Muscle layer of duodenum (tissue), 2 donors: ENCODE results near the gene MARCHF6.
"Not testable (repeated sequence)": the region's sequence is repeated elsewhere in the genome, so short reads cannot be mapped to it uniquely, and the experiment has no call there.

Source experiments
- H3K27ac ChIP-seq: one replicate; pipeline ENCODE4 v1.7.0; 2013; ENCODE audit warnings: mild to moderate bottlenecking, low read length
- H3K27me3 ChIP-seq: one replicate; pipeline ENCODE4 v1.7.0; 2013; ENCODE audit warnings: low read depth, mild to moderate bottlenecking, control low read depth, low read length
- H3K36me3 ChIP-seq, 2 donors: one replicate each; pipeline ENCODE4 v1.7.0; 2013; ENCODE audit warnings: low read length in 2 of 2, control low read depth in 1 of 2, mild to moderate bottlenecking in 1 of 2; ENCODE audit not compliant: insufficient read depth in 2 of 2, control insufficient read depth in 1 of 2
- H3K4me1 ChIP-seq, 2 donors: one replicate each; pipeline ENCODE4 v1.7.0; 2013; ENCODE audit warnings: low read length in 2 of 2, mild to moderate bottlenecking in 2 of 2, control low read depth in 1 of 2, moderate library complexity in 1 of 2; ENCODE audit not compliant: insufficient read depth in 2 of 2, control insufficient read depth in 1 of 2
- H3K4me3 ChIP-seq, 2 donors: one replicate each; pipeline ENCODE4 v1.7.0; 2013; ENCODE audit warnings: low read length in 2 of 2, low read depth in 1 of 2, mild to moderate bottlenecking in 1 of 2
- H3K9me3 ChIP-seq, 2 donors: one replicate each; pipeline ENCODE4 v1.7.0; 2013; ENCODE audit warnings: low read length in 2 of 2, control low read depth in 1 of 2, mild to moderate bottlenecking in 1 of 2; ENCODE audit not compliant: control insufficient read depth in 1 of 2
- donor health status: healthy.

The MARCHF6 gene

DNA sequence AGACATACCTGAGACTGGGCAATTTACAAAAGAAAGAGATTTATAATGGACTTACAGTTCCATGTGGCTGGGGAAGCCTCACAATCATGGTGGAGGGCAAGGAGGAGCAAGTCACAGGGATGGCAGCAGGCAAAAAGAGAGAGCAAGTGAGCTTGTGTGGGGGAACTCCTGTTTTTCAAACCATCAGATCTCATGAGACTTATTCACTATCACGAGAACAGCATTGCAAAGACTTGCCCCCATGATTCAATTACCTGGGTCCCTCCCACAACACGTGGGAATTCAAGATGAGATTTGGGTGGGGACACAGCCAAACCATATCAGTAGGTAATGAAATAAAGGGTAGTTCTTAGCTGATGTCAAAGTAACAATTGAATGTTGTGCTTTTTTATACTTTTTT lies 17.9 kb downstream of the MARCHF6 start:
- not testable (repeated sequence) for H3K36me3 ChIP-seq, H3K27me3 ChIP-seq
- H3K4me1 ChIP-seq = peaks cover 6 to 58% of the 10 kb centered on the region in 2 donors

GRCh38 chr5:10372726-10373709 lies 19.5 kb downstream of the MARCHF6 start:
- no peaks in the 10 kb centered on the region for H3K27me3 ChIP-seq
- H3K27ac ChIP-seq = no peak overlapping the region
- peaks cover 6 to 56% of the 10 kb centered on the region in 2 donors for H3K4me1 ChIP-seq
- H3K4me3 ChIP-seq = no peak overlapping the region
- no peaks in the 10 kb centered on the region for H3K9me3 ChIP-seq
- H3K36me3 ChIP-seq = peaks cover 0 to 6% of the 10 kb centered on the region in 2 donors

More for the DNA sequence above, 17.9 kb downstream of the MARCHF6 start:
- not testable (repeated sequence) for H3K27ac ChIP-seq, H3K4me3 ChIP-seq, H3K9me3 ChIP-seq

- peaks cover 0 to 6% of the 10 kb centered on the region in 2 donors for H3K36me3 ChIP-seq
- H3K4me3 ChIP-seq = no peak overlapping the region
- H3K27me3 ChIP-seq = no peaks in the 10 kb centered on the region
- no peak overlapping the region for H3K27ac ChIP-seq
- no peaks in the 10 kb centered on the region for H3K9me3 ChIP-seq
- H3K4me1 ChIP-seq = peaks cover 6 to 57% of the 10 kb centered on the region in 2 donors
Measured at GRCh38 chr5:10374046-10375022, 20.8 kb downstream of the MARCHF6 start.

DNA sequence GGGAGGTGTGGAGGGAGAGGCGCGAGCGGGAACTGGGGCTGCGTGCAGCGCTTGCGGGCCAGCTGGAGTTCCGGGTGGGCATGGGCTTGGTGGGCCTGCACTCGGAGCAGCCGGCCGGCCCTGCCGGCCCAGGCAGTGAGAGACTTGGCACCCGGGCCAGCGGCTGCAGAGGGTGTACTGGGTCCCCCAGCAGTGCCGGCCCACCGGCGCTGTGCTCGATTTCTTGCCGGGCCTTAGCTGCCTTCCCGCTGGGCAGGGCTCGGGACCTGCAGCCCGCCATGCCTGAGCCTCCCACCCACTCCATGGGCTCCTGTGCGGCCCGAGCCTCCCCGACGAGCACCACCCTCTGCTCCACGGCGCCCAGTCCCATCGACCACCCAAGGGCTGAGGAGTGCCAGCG lies 21.7 kb downstream of the MARCHF6 start:
- H3K27me3 ChIP-seq, H3K9me3 ChIP-seq, H3K4me3 ChIP-seq, H3K27ac ChIP-seq, H3K36me3 ChIP-seq: not testable (repeated sequence)
- peaks cover 6 to 57% of the 10 kb centered on the region in 2 donors for H3K4me1 ChIP-seq

DNA sequence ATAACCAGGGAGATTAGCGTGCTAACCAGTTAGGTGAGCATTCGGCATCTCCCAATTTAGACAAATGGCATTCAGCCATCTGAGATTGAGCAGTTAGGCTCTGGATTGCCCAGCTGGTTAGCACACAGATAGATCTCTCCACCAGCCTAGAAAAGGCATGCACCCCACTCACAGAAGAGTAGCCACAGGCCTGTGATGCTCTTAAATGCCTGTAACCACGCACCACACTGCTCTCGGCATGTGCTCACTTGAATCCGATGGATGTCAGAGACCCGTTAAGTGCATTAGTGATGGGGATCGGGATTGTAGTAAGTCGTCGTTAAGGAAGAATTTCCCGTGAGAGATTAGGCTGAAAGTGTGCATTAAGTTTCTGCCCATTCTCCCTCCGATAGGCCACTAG lies 23.0 kb downstream of the MARCHF6 start:
- H3K9me3 ChIP-seq = no peaks in the 10 kb centered on the region
- H3K36me3 ChIP-seq = peaks cover 0 to 6% of the 10 kb centered on the region in 2 donors
- peaks cover 6 to 49% of the 10 kb centered on the region in 2 donors for H3K4me1 ChIP-seq
- no peak overlapping the region for H3K4me3 ChIP-seq
- no peak overlapping the region for H3K27ac ChIP-seq
- H3K27me3 ChIP-seq = no peaks in the 10 kb centered on the region

GRCh38 chr5:10377081-10377480 lies 23.6 kb downstream of the MARCHF6 start:
- peaks cover 5 to 6% of the 10 kb centered on the region in 2 donors for H3K36me3 ChIP-seq
- no peak overlapping the region for H3K4me3 ChIP-seq
- H3K4me1 ChIP-seq = peaks cover 6 to 44% of the 10 kb centered on the region in 2 donors
- no peaks in the 10 kb centered on the region for H3K27me3 ChIP-seq
- H3K27ac ChIP-seq = no peak overlapping the region
- no peaks in the 10 kb centered on the region for H3K9me3 ChIP-seq

GRCh38 chr5:10381803-10382202 lies 28.3 kb downstream of the MARCHF6 start:
- Histone ChIP-seq H3K4me1 (peaks cover 0 to 19% of the 10 kb centered on the region in 2 donors), H3K36me3 (peaks cover 7 to 16% of the 10 kb centered on the region in 2 donors), H3K27ac (no peak overlapping the region), H3K4me3 (no peak overlapping the region), H3K9me3 (no peaks in the 10 kb centered on the region), H3K27me3 (no peaks in the 10 kb centered on the region)

DNA sequence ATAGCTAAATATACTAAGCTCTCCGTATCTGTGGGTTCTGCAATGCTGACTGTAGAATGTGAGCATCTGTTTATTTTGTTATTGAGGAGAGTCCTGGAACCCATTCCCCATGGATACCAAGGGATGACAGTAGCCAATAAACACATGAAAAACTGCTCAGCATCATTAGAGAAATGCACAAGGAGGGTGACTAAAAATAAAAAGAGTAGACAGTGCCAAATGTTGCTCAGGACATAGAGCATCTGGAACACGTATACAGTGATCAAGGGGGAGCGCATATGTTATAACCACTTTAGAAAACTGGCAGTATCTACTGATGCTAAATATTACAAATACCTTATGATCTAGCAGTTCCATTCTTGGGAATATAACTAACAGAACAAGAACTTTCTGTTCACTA lies 31.0 kb downstream of the MARCHF6 start:
- Histone ChIP-seq H3K27ac (no peak overlapping the region), H3K9me3 (no peaks in the 10 kb centered on the region), H3K36me3 (peaks cover 7 to 26% of the 10 kb centered on the region in 2 donors), H3K27me3 (no peaks in the 10 kb centered on the region), H3K4me1 (peaks cover 0 to 7% of the 10 kb centered on the region in 2 donors), H3K4me3 (no peak overlapping the region)

- Histone ChIP-seq H3K4me1 (peaks cover 0 to 7% of the 10 kb centered on the region in 2 donors), H3K27ac (no peak overlapping the region), H3K9me3 (no peaks in the 10 kb centered on the region), H3K36me3 (peaks cover 19 to 44% of the 10 kb centered on the region in 2 donors), H3K4me3 (no peak overlapping the region), H3K27me3 (no peaks in the 10 kb centered on the region)
Measured at GRCh38 chr5:10387690-10388089, 34.2 kb downstream of the MARCHF6 start.

GRCh38 chr5:10391130-10391529 lies 37.6 kb downstream of the MARCHF6 start:
- H3K9me3 ChIP-seq = no peaks in the 10 kb centered on the region
- no peaks in the 10 kb centered on the region for H3K27me3 ChIP-seq
- H3K27ac ChIP-seq = no peak overlapping the region
- no peaks in the 10 kb centered on the region for H3K4me1 ChIP-seq
- peaks cover 26 to 60% of the 10 kb centered on the region in 2 donors for H3K36me3 ChIP-seq
- no peak overlapping the region for H3K4me3 ChIP-seq
